HG03378 (cell line): Measurements from ENCODE around the gene SLC2A13.
"Not testable (repeated sequence)": the region's sequence is repeated elsewhere in the genome, so short reads cannot be mapped to it uniquely, and the experiment has no call there.

Experiments used
- ATAC-seq: cut with Tn5 transposase; IDR thresholded peaks from one replicate; pipeline ENCODE4 v1.9.1; 2021; ENCODE audit warnings: mild to moderate bottlenecking, moderate library complexity; ENCODE audit not compliant: unreplicated experiment

Gene SLC2A13

GRCh38 chr12:39777465-39777864, 328.4 kb downstream of the SLC2A13 start:
- ATAC-seq: no peak

DNA sequence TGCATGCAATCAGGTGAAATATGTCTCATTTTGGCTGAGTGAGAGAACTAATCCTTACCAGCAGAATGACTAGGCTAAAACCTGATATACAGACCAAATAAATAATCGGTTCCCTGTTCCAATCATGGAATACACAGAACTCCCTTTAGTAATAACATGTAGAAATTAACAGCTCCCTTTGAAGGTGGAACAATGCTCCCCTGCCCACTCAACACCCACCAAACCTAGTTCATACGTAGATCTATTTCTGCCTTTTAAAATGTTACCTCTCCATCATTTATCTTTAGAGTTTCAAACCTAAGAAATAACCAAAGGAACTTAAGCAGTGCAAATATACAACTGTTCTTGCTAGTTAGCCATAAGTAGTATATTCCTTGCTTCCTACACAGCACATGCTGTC, 332.6 kb downstream of the SLC2A13 start:
- no peak for ATAC-seq

DNA sequence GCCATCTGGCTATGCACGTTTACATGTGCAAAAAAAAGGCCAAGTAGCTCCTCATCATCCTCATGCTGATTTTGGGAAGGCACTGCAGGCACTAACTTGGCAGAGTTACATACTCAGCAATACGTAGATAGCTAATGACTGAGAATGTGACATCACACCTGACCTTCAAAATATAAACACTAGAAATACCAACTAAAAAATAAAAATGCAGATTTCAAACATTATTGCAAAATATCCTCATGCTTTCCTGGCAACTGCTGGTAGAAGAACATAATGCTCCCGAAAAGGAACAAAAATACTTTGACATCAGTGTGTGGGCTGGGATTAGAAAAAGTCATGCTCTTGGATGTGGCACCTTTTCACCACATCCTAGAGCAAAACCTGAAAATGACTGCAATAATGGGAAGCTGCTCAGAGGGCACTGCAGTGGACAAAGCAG, 333.0 kb downstream of the SLC2A13 start:
- no peak for ATAC-seq

DNA sequence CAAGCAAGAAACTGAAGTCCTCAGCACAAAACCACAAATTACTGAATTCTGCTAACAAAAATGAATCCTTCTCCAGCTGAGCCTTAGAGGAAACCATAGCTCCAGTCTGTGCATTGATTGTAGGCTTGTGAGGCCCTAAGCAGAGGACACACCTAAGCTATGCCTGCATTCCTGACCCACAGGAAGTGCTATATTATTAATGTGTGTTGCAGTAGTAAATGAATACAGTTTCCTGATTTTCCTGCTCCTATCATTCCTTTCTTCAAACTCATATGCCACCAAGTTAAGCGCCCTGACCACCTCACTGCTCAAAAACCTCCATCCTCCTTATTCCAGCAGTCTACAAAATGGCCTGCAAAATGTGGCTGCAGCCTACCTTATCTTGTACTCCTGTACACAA, 334.4 kb downstream of the SLC2A13 start:
- no peak for ATAC-seq

GRCh38 chr12:39764944-39765560, 340.8 kb downstream of the SLC2A13 start:
- peak; percentile 75 for ATAC-seq

DNA sequence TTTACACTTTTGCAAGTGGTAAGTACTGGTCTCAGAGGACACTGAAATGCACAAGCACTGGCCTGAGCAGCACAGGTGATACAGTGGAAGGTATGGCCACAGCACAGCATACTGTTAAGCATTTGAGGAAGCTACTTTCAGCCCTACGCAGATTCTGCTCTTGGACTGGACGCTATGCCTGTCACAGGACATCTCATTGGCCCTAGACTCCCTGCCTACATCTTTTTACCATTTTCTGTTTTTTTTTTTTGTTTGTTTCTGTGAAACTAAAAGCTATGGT, 342.1 kb downstream of the SLC2A13 start:
- no peak for ATAC-seq

DNA sequence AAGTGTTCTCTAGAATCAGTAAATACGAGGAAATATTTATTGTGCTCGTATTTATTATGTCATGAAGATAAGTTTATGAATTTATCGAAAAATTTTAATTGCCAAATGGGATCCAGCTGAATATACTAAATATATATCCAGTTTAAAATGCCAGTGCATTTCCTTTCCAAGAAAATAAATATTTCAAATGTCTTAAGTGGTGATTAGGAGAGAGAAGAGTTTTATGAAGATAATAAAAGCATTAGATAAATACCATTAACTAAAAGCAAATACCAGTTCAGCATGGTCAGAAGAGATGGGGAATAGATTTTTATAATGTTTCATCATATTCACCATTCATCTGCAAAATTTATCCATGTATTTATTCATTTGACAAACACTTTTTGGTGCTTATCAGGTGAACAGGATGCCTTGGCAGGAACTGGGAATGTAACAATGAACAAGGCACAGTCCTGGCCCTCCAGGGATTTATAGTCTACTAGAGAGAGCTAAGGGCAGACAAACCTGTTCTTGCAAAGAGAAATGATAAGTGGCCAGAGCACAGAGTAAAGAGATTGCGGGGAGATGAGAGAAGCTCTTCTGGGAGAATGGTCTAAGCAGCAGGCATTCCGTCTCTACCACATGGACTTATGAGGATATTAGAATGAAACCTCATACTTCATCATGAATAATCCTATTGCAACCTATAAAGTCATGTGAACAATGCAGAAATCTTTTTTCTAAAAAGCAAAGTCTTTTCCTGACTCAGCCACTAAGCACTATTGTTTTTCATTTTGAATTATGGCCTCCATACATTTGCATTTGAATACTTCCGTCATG, 342.6 kb downstream of the SLC2A13 start:
- ATAC-seq: no peak

DNA sequence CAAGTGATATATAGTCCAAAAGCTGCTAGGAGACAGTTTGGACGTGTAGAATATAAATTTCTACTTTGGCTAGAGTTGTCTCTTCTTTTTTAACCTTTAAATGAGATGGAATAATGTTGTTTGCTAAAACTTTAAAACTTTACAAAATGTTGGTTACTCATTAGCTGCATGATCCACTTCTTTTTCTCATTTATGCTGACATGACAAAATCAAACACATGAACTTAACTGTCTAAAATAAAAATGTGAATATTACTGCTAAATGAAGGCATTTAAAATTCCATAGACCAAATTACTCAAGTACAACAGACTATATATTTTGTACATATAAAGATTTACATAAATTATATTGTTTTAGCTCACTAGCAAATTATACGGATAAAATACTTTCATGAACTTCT, 350.4 kb downstream of the SLC2A13 start:
- no peak for ATAC-seq

GRCh38 chr12:39752482-39753137, 353.3 kb downstream of the SLC2A13 start:
- ATAC-seq: no peak

DNA sequence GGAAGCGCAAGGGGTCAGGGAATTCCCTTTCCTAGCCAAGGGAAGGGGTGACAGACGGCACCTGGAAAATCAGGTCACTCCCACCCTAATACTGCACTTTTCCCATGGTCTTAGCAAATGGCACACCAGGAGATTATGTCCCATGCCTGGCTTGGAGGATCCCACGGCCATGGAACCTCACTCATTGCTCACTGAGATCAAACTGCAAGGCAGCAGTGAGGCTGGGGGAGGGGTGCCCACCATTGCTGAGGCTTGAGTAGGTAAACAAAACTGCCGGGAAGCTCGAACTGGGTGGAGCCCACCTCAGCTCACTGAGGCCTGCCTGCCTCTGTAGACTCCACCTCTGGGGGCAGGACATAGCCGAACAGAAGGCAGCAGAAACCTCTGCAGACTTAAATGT, 359.7 kb downstream of the SLC2A13 start:
- ATAC-seq: not testable (repeated sequence)

DNA sequence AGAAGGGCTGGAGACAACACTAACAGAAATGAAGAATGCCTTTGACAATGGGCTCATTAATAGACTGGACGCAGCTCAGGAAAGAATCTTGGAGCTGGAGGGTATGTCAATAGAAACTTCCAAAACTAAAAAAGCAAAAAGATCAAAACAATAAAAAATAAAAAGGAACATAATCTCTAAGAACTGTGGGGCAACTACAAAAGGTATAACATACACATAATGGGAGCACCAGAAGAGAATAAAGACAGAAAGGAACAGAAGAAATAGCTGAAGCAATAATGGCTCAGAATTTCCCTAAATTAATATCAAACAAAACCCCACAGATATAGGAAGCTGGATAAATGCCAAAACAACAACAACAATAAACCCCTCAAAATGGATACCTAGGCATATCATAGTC, 362.2 kb downstream of the SLC2A13 start:
- ATAC-seq: no peak

DNA sequence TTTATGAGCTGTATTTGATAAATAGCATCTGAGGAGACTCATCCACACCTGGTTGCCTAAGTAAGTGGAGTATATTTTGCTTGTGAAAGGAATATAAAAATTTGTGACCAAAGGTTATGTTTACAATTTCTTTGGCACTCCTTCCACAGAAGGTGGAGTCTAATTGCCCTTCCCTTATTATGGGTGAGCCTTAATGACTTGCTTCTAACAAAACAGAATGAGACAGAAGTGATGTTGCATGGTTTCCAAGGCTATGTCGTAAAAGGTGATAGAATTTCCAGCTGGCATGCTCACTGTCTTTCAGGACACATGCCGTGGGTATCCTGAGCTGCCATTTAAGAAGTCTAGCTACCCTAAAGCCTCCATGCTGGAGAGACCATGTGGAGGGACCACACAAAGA, 369.5 kb downstream of the SLC2A13 start:
- no peak for ATAC-seq

GRCh38 chr12:39723831-39724230, 382.1 kb downstream of the SLC2A13 start:
- ATAC-seq: no peak

GRCh38 chr12:39722504-39722903, 383.4 kb downstream of the SLC2A13 start:
- ATAC-seq: no peak

DNA sequence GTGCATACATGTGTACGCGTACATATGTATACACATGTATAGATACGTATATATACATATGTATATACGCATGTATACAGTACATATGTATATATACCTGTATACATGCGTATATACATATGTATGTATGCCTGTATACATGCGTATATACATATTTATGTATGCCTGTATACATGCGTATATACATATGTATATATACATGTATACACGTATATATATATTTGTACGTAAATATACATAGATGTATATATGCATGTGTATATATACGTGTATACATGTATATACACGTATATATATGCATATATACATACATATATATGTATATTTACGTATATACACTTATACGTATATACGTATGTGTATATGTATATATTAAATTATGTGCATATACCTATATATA, 392.3 kb downstream of the SLC2A13 start:
- no peak for ATAC-seq

- no peak for ATAC-seq
Measured at GRCh38 chr12:39712334-39712733, 393.5 kb downstream of the SLC2A13 start.
